GM18519 (cell line): ENCODE data around the gene GKAP1.
"Not testable (repeated sequence)": the region's sequence is repeated elsewhere in the genome, so short reads cannot be mapped to it uniquely, and the experiment has no call there.

ENCODE experiments used
- ATAC-seq: cut with Tn5 transposase; IDR thresholded peaks from one replicate; pipeline ENCODE4 v1.9.1; 2021; ENCODE audit warnings: mild to moderate bottlenecking, moderate library complexity; ENCODE audit not compliant: unreplicated experiment, low FRiP score

Gene GKAP1

DNA sequence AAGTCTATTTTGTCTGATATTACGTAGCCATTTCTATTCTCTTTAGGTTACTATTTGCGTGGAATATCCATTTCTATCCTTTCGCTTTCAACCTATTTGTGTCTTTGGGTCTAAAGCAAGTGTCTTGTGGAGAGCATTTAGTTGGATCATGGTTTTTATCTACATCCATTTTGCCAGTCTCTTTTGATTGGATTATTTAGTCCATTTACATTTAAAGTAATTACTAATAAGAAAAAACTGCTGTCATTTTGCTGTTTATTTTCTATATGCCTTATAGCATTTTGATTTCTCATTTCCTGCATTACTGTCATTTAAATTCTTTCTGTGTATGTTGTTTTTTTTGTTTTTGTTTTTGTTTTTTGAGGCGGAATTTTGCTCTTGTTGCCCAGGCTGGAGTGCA is 83.8 kb downstream of the GKAP1 start:
- no peak for ATAC-seq

DNA sequence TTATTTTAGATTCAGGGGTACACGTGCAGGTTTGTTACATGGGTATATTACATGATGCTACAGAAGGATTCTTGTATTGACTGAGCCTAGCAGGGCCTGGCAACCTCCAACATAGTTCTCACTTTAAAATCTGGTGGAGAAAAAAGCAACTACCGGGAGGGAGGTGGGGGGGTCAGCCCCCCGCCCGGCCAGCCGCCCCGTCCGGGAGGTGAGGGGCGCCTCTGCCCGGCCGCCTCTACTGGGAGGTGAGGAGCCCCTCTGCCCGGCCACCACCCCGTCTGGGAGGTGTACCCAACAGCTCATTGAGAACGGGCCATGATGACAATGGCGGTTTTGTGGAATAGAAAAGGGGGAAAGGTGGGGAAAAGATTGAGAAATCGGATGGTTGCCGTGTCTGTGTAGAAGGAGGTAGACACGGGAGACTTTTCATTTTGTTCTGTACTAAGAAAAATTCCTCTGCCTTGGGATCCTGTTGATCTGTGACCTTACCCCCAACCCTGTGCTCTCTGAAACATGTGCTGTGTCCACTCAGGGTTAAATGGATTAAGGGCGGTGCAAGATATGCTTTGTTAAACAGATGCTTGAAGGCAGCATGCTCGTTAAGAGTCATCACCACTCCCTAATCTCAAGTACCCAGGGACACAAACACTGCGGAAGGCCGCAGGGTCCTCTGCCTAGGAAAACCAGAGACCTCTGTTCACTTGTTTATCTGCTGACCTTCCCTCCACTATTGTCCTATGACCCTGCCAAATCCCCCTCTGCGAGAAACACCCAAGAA is 88.8 kb downstream of the GKAP1 start:
- ATAC-seq = not testable (repeated sequence)

DNA sequence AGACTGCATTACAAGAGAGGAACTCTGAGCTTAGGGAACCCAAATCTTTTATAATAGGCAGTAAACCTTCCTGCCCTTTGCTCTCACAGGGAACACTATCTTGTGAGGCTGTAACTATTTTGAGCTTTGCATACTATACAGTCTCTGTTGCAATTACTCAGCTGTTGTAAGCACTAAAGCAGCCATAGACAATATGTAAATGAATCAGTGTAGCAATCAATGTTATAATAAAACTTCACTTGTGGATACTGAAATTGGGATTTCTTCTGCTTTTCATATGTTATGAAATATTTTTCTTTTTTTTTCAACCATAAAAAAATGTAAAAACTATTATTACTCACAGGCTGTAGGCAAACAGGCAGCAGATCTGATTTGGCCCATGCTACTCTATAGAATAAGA is 93.1 kb downstream of the GKAP1 start:
- ATAC-seq = no peak

DNA sequence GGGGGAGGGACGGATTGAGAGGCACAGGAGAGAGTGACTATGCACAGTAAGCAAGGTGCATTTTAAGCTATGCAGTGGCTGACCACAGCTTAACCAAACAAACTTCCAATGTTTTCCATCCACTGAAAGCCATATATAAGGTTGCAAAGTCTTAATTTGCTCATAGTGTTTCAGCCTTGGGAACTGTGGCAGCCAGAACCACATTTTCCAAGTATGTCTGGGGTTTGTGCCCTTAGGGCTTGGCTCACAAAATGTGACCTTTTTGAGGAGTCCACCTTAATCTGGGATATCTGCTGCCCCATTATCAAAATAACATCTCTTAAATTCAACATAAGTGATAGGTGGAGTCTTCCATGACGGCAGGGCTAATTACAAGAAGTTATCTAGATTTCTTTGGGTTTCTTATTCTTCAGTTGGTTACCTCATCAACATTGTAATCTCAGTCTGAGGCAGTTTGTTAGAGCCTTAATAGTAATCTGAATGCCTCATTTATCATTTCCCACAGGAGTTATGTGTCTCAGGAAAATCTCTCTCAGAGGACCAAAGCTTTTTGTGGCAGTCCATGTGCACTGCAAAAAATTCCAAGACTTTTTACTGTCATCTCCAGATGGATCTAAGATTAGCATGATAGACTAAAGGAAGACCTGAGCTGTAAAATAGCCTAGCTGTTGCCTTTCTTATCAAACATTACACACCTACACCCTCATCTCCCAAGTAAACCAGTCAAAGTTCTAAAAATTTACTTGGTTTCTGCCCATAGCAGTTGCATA is 94.7 kb downstream of the GKAP1 start:
- ATAC-seq = no peak

DNA sequence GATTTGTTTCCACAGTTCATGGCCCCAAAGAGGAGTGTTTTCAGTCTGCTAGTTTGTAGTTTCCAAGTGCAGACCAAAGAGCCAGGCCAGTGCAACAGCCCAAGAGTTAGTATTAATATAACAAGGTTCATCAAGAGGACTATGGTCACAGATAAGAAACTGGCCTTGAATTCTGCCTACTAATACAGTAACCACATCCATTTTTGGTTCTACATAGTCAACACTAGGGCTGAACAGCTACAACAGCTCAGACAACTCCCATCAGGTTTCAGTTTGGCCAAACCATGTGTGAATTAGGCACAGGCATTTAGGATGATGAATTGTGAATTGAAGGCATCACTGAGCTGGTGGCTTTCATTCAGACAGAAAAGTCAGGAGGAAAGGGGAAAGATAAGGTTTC is 96.1 kb downstream of the GKAP1 start:
- ATAC-seq = no peak

DNA sequence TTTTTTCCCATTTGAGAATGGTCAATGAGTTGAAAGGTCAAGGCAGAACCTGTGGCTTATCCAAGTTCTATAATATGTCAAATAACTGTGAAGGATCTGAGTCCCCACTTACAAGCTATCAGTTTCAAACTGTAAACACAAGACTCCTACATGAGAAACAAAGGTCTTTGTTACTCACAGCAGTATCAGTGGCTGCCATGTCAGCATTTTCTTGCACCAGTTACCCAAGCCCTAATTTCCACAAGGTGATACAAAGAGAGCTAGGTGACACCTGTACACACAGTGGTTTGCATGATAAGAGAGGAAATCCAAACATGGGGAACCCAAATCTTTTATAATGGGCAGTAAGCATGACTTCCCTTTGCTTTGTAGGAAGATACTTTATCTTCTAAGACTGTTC is 101.8 kb downstream of the GKAP1 start:
- no peak for ATAC-seq

DNA sequence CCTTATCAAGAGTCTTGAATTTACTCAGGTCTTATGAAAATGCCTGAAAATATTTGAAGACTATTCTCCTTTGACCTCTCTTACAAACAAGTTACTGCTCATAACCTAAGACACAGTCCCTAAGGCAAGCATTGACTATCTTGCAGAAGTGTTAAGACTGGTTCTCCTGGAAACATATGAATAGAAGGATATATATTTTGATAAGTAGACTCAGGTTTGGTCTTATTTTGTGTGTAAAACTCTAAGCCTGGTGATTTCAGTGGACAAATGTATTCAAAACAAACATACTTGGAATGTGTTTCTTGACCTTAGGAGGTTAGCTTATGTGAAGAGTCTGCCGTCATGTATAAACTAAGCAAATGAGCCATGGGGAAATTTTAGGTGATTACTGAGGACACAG is 102.3 kb downstream of the GKAP1 start:
- ATAC-seq = no peak

DNA sequence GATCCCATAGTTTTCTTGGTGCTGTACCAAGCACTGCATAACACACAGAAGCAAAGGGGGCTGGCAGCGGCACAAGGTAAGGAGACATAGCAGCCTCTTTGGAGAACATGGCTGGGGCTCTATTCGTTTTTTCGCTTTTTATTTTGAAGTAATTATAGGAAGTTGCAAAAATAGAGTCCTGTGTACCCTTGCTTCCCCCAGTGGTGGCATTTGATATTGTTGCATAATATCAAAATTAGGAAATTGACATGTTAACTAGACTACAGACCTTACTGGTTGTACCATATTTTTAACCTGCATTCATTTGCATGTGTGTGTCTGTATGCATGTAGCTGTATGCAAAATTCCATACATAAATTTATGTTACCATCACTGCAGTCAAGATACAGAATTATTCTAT is 103.2 kb downstream of the GKAP1 start:
- ATAC-seq = peak; percentile 48

DNA sequence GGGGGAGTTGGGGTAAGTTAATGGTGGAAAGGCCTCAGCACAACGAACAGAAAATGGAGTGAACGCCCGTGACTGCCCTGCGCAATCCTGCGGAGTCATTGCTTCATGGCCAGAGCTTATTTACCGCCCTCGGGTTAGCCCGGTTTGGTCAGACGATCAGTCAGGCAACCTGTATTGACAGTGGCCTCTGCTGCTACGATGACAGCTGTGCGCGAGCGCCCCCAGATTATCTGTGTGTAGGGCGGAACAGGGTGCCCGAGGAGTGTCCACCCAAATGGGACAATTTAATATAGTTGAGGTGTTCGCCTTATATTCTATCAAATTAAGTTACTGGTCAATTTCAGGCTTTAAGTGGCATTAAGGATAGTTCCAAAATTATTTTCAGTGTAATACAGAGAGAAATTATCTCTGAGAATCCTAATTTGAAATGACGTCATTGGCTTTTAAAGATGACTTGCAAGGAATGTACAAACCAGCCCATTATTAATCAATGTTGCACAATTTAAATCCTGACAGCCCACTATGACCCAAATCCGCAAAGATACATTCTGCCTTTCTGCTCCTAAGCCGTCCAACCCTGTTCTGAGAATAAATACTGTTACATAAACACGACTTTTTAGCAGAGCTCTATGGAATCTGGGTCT is 108.9 kb downstream of the GKAP1 start:
- peak; percentile 41 for ATAC-seq

DNA sequence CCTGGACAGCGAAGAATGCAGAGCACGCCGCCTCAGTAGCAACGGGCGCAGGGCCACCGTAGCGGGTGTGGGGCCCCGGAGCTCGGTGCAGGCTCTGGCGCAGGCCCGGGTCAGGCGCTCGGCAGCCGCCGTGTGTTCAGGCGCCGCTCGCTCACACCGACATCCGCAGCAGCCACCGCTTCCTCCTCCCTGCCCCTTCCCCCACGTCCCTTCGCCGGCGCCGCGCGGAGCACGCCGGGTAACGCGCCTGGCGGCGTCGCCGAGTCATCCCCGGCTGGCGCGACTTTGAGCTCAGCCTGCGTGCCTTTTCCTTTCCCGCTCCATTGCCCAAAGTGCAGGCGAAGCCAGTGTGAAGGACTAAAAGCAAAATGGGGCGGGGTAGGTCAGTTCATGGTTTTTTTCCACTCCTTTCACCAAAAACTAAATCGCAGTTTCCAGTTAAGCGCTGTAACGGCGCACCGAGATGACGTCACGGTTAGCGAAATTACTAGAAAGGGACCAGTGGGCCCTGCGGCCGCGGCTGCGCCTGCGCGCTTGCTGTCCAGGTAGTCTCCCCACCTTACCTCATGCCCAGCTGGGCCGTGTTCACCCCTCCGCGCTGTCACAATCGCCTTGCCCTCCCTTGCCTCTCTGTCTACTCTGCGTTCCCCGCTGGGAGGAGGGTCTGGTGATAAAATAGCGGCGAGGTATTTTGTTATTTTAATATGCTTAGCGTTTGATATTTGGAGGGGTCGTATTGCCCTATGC is 109.6 kb downstream of the GKAP1 start, which contains the start of gene UBQLN1:
Gene UBQLN1, minus strand, starts transcription at position 191 of the 747 bp plus-strand sequence. CDS start 279 bp downstream, outside the sequence.
- ATAC-seq = peak; percentile 43

DNA sequence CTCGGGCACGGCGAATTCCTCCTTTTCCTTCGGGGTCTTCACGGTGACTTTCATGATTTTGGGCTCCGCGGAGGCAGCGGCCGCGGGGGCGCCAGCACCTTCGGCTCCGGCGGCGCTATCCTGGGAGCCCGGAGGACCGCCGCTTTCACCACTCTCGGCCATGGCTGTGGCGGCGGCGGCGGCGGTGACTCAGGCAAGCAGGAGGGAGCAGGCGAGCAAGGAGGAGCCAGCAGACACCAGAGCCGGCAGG is 110.1 kb downstream of the GKAP1 start:
- ATAC-seq = peak; percentile 17

DNA sequence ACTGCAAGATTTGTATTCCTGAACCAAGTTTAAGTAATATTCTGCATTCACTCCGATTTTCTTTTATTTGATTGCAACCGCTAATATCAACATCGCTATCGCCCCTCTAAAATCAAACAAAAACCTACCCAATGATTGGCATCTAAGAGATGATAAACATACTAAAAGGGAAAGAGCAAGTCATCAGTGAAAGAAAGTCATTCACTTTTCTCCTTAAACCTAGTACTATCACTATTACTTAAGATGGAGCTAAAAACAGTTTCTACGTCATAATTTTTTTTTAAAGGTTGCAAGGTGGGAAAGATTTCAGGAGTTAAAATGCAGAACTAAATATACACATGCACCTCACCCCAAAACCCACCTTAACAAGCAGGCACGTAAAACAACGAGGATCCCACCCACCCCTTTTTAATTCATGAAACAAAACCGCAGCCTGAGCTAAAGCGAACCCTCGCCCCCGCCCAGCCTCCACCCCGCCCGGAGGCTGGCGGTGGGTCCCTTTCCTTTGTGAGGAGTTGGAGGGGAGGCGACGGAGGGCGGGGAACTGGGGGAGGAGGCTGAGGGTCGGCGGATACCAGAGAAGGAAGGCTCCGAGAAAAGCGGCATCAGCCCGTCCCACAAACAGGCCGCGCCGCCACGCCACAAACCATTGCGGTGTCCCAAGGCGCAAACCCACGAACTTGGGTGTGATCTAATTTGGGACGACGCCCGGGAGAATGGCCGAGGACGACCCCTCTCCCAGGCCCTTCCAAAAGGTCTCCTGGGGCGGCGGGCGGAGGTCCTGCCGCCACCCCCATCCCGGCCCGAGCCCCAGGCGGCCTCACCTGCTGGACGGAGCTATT is 110.7 kb downstream of the GKAP1 start:
- no peak for ATAC-seq

DNA sequence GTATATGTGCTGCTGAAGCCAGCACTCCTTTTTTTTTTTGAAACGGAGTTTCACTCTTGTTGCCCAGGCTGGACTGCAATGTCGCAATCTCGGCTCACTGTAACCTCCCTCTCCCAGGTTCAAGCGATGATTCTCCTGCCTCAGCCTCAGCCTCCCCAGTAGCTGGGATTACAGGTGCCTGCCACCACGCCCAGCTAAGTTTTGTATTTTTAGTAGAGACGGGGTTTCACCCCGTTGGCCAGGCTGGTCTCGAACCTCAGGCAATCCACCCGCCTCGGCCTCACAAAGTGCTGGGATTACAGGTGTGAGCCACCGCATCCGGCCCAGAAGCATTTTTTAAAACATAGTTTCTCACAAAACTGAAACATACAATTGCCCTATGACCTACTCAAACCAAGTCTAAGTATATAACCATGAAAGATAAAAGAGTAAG is 112.3 kb downstream of the GKAP1 start:
- not testable (repeated sequence) for ATAC-seq

DNA sequence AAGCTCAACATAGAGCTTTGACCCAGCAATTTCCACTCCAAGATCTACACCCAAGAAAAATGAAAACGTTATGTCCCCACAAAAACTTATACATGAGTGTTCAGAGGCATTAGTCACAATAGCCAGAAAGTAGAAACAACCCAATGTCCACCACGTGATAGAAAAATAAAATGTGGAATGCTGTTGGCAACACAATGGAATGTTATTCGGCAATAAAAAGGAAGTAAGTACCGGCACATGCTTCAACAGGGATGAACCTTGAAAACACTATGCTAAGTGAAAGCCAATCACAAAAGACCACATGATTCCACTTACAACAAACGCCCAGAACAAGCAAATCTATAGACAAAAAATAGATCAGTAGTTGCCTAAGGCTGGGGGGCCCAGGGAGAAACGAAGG is 115.8 kb downstream of the GKAP1 start:
- no peak for ATAC-seq

DNA sequence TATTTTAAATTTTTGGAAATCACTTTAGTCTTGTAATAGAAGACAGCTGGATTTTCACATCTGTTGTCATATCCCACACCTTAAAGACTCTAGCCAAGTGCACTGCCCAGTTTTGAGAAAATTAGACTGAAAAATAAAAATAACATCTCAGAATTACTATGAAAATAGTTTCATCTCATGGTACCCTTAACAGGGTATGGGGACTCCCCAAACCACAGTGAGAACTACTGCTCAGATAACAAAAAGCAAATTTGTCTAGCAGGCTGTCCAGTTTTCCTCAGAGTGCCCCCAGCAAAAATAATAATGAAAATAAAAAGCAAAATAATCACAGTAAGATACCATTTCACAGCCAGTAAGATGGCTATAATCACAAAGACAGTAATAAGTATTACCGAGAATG is 116.3 kb downstream of the GKAP1 start:
- no peak for ATAC-seq

DNA sequence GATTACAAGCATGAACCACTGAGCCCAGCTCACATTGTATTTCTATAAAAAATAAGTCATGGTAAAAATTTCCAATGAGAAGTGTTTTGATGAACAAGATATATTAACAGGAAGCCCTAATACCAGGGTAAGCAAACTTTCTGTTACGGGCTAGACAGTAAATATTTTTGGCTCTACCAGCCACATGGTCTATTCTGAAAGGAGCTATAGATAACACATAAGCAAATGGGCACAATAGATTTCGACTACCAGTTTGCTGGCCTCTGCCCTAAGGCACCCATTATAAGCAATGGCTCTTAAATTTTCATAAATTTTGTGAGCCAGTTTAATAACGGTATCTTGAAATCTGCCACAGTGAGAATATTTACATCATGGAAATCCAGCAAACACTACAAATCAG is 118.0 kb downstream of the GKAP1 start:
- ATAC-seq = no peak

DNA sequence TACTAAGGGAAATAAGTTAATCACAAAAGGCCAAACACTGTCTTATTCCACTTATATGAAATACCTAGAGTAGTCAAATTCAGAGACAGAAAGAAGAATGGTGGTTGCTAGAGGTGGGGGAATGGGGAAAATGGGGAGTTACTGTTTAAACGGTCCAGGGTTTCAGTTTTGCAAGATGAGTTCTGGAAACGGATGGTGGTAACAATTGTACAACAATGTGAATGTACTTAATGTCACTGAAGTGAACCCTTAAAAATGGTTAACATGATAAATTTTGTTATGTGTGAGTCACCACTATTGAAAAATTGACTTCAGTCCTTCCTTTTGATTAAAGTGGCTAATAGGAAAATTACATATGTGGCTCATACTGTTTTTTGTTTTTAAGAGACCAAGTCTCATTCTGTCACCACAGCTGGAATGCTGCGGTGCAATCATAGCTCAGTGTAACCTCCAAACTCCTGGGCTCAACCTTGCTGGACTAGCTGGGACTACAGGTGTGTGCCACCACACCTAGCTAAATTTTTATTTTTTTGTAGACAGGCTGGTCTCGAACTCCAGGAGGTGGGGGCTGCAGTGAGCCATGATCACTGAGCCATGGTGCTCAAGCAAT is 118.5 kb downstream of the GKAP1 start:
- ATAC-seq = no peak

DNA sequence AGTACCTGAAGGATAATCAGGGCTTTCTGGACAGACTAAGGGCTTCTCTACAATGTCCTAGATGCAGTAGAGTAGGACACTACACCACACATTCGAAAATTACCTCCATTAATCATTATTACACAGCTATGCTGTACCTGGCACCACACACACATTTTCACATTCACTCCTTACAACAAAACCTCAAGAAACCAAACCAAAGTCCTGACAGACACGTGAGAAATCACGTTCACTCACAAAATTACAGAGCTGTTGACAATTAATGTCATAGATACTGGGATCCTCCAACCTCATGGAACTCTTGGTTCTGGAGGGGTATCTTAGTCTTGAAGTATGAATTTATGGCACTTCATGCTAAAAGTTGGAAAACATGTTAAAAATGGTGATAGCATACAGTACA is 126.1 kb downstream of the GKAP1 start:
- no peak for ATAC-seq
